ENCODE results near the gene CCDC167. TPM values are rescaled to one million over a fixed set of nuclear protein-coding genes. Genes with fewer than 3 reads are reported as not detected.

The CCDC167 gene
- total RNA-seq, 2 experiments from 2014 or later = 7.3 to 8.0 TPM

DNA sequence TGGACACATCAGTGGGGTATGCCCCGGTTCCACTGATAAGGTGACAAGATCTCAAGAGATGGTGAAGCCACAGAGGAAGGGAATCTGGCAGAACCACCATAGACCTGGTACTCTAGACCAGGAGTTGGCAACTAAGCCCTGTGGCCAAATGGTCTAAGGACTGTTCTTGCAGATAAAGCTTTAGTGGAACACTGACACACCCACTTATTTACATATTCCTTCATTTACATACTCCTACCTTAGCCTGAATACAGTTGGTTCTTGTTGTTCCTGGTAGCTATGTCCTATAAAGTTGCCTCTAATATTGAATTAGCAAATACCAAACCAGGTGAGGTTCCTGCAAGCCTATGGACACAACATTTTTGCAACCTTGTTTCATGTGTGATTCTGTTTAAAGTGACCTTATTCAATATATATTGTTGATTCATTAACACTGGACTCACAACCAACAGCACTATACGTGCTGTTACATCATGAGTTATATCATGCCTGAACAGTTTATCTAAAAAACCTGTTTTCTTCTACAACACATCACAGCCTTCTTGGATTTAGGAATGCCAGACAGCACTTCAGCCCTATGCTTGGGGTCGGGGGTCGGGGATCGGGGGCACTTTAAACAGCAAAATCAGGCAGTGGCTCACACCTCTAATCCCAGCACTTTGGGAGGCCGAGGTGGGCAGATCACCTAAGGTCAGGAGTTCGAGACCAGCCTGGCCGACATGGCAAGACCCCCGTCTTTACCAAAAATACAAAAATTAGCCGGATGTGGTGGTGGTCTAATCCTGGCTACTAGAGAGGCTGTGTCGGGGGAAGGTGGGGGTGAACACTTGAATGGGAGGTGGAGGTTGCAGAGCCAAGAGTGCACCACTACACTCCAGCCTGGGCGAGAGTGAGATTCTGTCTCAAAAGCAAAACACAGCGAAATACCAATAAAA is 2.5 kb downstream of the CCDC167 start:
- POLR2A ChIA-PET = interaction anchor here (1.1 kb wide), 1 partner anchor 19 kb away, joined by 5 read pairs; no protein-coding TSS in a partner anchor
- Histone ChIP-seq H3K36me3 (ENCODE audit: insufficient read depth, low read length) (no peaks in the 10 kb centered on the region), H3K27me3 (ENCODE audit: control insufficient read depth in 1 of 2, insufficient read depth in 2 of 2, low read length in 2 of 2) (no peaks in the 10 kb centered on the region), H3K4me1 (ENCODE audit: insufficient read depth, low read length) (peaks cover 84% of the 10 kb centered on the region), H3K9me3 (ENCODE audit: control insufficient read depth in 1 of 2, insufficient read depth in 1 of 2, low read length in 2 of 2) (no peaks in the 10 kb centered on the region), H3K27ac (ENCODE audit: low read depth in 1 of 2, low read length in 2 of 2) (peak overlapping the region in 1 of 2 donors; percentile 25), H3K4me3 (ENCODE audit: low read length) (no peak overlapping the region)
- peaks cover 65% of the 10 kb centered on the region for H3K4me1 Mint-ChIP-seq (ENCODE audit: low read depth)
- H3K9me3 Mint-ChIP-seq = no peaks in the 10 kb centered on the region
- H3K4me3 Mint-ChIP-seq = peak overlapping the region; percentile 69
- ATAC-seq (ENCODE audit: poor library complexity) (no peak), DNase-seq (no peak)
- intact Hi-C loops (cut with DNase I, micrococcal nuclease) = loop anchor here in 1 of 2 experiments (5.0 kb wide), 2 partner anchors 65 to 320 kb away; partner anchors contain the start of genes CMTR1 and ZFAND3
- H3K36me3 Mint-ChIP-seq (ENCODE audit: low read depth) = peaks cover 5% of the 10 kb centered on the region
- TF ChIP-seq, protein P1, sequence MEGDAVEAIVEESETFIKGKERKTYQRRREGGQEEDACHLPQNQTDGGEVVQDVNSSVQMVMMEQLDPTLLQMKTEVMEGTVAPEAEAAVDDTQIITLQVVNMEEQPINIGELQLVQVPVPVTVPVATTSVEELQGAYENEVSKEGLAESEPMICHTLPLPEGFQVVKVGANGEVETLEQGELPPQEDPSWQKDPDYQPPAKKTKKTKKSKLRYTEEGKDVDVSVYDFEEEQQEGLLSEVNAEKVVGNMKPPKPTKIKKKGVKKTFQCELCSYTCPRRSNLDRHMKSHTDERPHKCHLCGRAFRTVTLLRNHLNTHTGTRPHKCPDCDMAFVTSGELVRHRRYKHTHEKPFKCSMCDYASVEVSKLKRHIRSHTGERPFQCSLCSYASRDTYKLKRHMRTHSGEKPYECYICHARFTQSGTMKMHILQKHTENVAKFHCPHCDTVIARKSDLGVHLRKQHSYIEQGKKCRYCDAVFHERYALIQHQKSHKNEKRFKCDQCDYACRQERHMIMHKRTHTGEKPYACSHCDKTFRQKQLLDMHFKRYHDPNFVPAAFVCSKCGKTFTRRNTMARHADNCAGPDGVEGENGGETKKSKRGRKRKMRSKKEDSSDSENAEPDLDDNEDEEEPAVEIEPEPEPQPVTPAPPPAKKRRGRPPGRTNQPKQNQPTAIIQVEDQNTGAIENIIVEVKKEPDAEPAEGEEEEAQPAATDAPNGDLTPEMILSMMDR (IDR thresholded peaks at IDR 0.05) = no peak
- CTCF ChIA-PET = interaction anchor here (2.6 kb wide), 1 partner anchor 19 kb away, joined by 9 read pairs; no protein-coding TSS in a partner anchor
- no peaks in the 10 kb centered on the region for H3K27me3 Mint-ChIP-seq
- H3K27ac Mint-ChIP-seq = no peak overlapping the region

DNA sequence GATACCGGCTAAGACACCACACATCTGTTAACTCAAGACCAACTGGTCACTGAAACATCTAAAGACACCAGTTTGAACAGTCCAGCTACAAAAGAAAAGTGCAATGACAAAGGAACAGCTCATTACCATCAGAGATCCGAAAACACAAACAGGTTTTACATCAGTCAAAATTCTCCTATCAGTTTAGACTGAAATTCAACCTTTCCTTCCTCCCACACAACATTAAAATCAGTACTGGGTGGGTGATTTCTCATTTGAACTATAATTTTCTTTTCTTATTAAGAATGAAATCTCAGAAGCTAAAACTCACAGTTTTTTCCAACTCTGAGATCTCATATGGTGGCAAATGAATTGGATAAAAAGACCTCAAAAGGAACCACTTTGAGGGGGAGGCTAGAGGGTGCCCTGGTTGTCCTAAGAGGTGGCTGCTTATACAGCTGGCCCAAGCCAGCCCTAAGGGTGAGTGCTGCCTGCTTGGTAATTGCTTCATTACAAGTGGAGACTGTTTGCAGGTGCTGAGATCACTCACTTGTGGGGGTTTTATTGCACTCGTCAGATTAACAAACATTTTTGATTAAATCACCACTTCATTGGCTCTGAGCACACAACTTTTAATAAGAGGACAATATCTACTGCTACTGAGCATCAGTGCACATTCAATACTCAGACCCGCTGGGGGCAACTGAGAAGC is 4.3 kb downstream of the CCDC167 start:
- peaks cover 84% of the 10 kb centered on the region for H3K4me1 ChIP-seq (ENCODE audit: insufficient read depth, low read length)

DNA sequence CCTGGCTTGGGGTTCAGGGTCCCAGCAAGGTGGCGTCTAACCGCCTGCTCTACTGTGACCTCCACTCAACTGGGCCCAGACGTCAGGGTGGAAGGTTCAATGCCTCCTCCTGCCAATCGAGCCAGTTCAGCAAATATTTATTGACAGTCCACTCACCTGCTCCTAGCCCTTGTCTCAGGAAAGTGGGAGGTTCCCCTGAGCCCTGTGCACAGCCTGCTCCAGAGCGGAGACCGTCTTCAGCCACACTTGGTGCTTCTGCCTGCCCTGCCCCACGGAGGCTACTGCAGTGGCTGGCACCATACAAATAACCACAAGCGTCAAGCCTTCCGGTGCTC is 6.1 kb downstream of the CCDC167 start:
- Mint-ChIP-seq H3K27me3 (no peaks in the 10 kb centered on the region), H3K36me3 (ENCODE audit: low read depth) (no peaks in the 10 kb centered on the region), H3K4me1 (ENCODE audit: low read depth) (peaks cover 70% of the 10 kb centered on the region), H3K4me3 (no peak overlapping the region), H3K27ac (no peak overlapping the region), H3K9me3 (no peaks in the 10 kb centered on the region)
- POLR2A ChIA-PET = no interaction called here
- CTCF ChIA-PET = no interaction called here
- no peak for ATAC-seq (ENCODE audit: poor library complexity)
- Histone ChIP-seq H3K36me3 (ENCODE audit: insufficient read depth, low read length) (peaks cover 3% of the 10 kb centered on the region), H3K4me3 (ENCODE audit: low read length) (no peak overlapping the region), H3K4me1 (ENCODE audit: insufficient read depth, low read length) (peaks cover 87% of the 10 kb centered on the region), H3K9me3 (ENCODE audit: control insufficient read depth in 1 of 2, insufficient read depth in 1 of 2, low read length in 2 of 2) (no peaks in the 10 kb centered on the region), H3K27ac (ENCODE audit: low read depth in 1 of 2, low read length in 2 of 2) (peak overlapping the region in 1 of 2 donors; percentile 87), H3K27me3 (ENCODE audit: control insufficient read depth in 1 of 2, insufficient read depth in 2 of 2, low read length in 2 of 2) (no peaks in the 10 kb centered on the region)
- no peak for DNase-seq
- TF ChIP-seq, protein P1 (IDR thresholded peaks at IDR 0.05) = no peak
- intact Hi-C loops (cut with DNase I, micrococcal nuclease) = no loop called here

More for the DNA sequence above, 4.3 kb downstream of the CCDC167 start:
- ChIA-PET POLR2A (interaction anchor here (1.0 to 1.6 kb wide), 4 partner anchors 8 to 70 kb away, joined by 3 to 11 read pairs (median 4); no protein-coding TSS in a partner anchor), CTCF (interaction anchor here (0.9 kb wide), 1 partner anchor 71 kb away, joined by 6 read pairs; no protein-coding TSS in a partner anchor)
- no peak overlapping the region for H3K27ac Mint-ChIP-seq
- DNase-seq (no peak), ATAC-seq (ENCODE audit: poor library complexity) (no peak)
- no peak overlapping the region for H3K4me3 Mint-ChIP-seq
- Histone ChIP-seq H3K4me3 (ENCODE audit: low read length) (no peak overlapping the region), H3K27me3 (ENCODE audit: control insufficient read depth in 1 of 2, insufficient read depth in 2 of 2, low read length in 2 of 2) (no peaks in the 10 kb centered on the region), H3K9me3 (ENCODE audit: control insufficient read depth in 1 of 2, insufficient read depth in 1 of 2, low read length in 2 of 2) (no peaks in the 10 kb centered on the region), H3K36me3 (ENCODE audit: insufficient read depth, low read length) (peaks cover 3% of the 10 kb centered on the region), H3K27ac (ENCODE audit: low read depth in 1 of 2, low read length in 2 of 2) (no peak overlapping the region)
- H3K9me3 Mint-ChIP-seq = no peaks in the 10 kb centered on the region
- peaks cover 73% of the 10 kb centered on the region for H3K4me1 Mint-ChIP-seq (ENCODE audit: low read depth)
- H3K27me3 Mint-ChIP-seq = no peaks in the 10 kb centered on the region
- intact Hi-C loops (cut with DNase I, micrococcal nuclease) = loop anchor here in 1 of 2 experiments (5.0 kb wide), 2 partner anchors 63 to 322 kb away; partner anchors contain the start of genes CMTR1 and ZFAND3
- H3K36me3 Mint-ChIP-seq (ENCODE audit: low read depth) = peaks cover 5% of the 10 kb centered on the region
- TF ChIP-seq, protein P1 (IDR thresholded peaks at IDR 0.05) = no peak
